Measurements from ENCODE around the gene COX19.

GRCh38 chr7:984361-985126 is 9.2 kb upstream of the COX19 start:
- TF ChIP-seq EZH2 (IDR thresholded peaks at IDR 0.05; ENCODE audit: low read length, missing control alignments) (no peak), CTCF (conservative IDR thresholded peaks at IDR 0.05 in 1 of 2, IDR thresholded peaks at IDR 0.05 in 1 of 2; ENCODE audit: low read depth in 1 of 2, low read length in 2 of 2) (no peak)

Measured in fibroblast of lung (primary cell).